ENCODE data around the gene CD4.
"Not testable (repeated sequence)": the region's sequence is repeated elsewhere in the genome, so short reads cannot be mapped to it uniquely, and the experiment has no call there.

Gene CD4

GRCh38 chr12:6788972-6789924, at the start of gene CD4:
CD4 (plus strand) TSS chr12:6789528; CDS start chr12:6800139, 10,611 bp downstream.
- DNase-seq, result no peak

DNA sequence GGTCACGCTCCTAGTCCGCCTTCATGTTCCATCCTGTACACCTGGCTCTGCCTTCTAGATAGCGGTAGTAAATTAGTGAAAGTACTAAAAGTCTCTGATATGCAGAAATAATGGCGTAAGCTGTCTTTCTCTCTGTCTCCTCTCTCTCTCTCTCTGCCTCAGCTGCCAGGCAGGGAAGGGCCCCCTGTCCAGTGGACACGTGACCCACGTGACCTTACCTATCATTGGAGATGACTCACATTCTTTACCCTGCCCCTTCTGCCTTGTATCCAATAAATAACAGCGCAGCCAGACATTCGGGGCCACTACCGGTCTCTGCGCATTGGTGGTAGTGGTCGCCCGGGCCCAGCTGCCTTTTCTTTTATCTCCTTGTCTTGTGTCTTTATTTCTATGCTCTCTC, 47.2 kb upstream of the CD4 start:
- not testable (repeated sequence) for DNase-seq

DNA sequence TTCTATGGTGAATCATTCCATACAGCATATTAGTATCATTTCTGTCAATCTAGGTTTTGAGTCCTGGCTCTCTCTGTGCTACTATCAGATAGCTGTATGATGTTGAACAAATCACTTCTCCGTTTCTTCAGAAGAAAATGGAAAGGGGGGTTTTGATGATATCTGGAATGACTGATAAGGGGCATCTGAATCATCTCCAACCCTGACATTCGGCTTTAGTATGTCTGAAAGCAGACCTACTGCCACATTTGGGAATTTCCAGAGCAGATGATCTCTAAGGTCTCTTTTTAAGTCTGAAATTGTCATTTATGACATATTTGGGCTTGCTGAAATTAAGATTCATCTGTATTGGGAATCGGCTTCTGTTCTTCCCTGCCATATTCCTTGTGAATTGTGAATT, 46.5 kb upstream of the CD4 start:
- no peak for DNase-seq

DNA sequence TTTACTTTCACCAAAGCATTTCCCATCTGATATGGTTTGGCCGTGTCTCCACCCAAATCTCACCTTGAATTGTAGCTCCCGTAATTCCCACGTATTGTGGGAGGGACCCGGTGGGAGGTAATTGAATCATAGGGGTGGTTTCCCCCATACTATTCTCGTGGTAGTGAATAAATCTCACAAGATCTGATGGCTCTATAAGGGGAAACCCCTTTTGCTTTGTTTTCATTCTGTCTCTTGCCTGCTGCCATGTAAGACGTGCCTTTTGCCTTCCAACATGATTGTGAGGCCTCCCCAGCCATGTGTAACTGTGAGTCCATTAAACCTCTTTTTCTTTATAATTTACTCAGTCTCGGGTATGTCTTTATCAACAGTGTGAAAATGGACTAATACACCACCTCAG, 46.0 kb upstream of the CD4 start:
- DNase-seq, result not testable (repeated sequence)

DNA sequence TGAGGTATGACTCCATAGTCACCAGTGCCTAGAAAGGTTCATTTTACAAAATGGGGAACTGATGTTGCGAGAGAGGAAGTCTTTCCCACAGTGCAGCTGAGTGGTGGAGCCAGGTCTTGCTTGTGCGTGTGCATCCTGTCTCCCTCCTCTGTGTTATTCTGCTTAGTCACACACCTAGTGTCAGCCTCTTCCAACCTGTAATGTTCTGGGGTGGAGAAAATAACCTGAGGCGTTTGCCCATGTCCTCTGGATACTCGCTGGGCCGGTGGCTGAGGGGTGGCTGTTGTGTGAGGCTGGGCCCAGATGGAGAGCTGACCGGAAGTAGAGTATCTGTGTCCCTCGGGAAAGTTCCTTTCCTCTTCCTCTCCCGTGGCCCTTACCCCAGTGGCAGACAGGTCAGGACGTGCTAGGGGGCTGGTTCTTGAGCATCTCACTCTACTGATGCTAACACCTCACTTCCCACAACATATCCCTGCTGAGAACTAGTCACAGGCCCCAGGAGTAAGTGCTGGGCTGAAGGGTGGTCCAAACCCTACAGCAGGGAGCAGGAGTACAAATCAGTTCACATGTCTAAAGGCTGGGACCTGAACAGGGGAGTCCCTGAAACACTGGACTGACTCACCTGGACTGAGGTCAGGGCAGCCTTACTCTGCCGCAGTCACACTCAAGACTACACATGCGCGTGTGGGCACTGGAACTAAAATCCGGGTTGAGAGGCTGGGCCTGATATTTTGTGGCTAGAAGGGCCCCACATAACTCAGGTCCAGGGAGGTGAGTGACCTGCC, 43.4 kb upstream of the CD4 start:
- DNase-seq, result no peak

DNA sequence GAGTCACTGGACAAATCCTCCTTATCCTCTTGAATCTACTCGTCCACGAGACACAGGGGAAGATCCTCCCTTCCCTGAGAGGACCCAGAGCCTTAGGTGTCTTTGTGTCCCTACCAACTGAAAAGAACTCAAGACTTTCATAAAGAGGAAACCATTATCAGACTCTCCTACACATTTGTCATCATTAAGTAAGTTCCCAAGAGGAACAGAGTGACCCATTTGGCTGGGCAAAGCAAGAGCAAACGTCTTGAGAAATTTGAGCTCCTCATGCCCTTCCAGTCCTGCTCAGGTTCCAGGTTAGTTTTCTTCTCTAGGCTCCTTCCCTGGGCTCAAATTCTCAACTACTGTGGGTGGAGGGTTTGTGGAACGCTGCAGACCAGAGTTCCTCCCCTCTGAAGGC, 42.1 kb upstream of the CD4 start:
- DNase-seq, result no peak

- DNase-seq, result no peak
Measured at GRCh38 chr12:6748761-6749160, 40.6 kb upstream of the CD4 start.

- no peak for DNase-seq
Measured at GRCh38 chr12:6750506-6750905, 38.8 kb upstream of the CD4 start.

GRCh38 chr12:6751767-6752166, 37.6 kb upstream of the CD4 start:
- no peak for DNase-seq

DNA sequence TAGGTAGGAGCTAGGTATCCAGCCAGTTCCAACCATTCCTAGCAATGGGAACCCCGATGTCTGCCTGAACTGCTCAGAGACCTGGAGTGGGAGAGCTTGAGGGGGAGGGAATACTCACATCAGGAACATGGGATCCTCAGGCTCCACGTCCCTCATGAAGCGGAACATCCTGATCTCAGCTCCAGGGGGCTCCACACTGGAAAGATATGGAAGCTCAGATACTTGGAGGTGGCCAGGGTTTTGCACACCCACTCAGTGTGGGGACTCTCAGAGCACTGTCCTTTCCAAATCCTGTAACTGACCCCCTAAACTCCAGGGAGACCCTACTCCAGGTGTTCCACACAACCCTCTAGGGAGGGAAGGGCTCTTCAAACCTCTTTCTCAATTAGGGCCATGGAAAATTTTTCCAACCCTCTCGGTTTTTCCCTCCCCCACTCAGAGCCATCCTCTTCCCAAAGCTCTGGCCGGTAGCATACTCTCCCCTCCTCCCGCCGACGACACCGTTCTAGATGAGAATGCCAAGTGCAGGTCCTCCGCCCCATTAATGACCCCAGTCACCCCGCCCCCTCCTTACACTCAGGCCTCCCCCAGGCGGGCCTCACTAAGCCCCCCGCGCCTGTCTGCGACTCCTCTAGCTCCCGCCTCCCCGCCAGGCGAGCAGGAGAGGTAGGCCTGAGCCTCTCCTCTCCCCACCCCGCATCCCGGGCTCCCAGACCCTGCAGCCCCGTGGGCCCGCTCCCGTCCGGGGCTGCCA, 37.0 kb upstream of the CD4 start:
- DNase-seq, result peak; percentile 51

GRCh38 chr12:6752921-6753771, 36.2 kb upstream of the CD4 start, which contains the start of gene MLF2:
MLF2 (minus strand) TSS chr12:6753141; CDS start chr12:6752334, 807 bp downstream.
- DNase-seq, result peak; percentile 90

DNA sequence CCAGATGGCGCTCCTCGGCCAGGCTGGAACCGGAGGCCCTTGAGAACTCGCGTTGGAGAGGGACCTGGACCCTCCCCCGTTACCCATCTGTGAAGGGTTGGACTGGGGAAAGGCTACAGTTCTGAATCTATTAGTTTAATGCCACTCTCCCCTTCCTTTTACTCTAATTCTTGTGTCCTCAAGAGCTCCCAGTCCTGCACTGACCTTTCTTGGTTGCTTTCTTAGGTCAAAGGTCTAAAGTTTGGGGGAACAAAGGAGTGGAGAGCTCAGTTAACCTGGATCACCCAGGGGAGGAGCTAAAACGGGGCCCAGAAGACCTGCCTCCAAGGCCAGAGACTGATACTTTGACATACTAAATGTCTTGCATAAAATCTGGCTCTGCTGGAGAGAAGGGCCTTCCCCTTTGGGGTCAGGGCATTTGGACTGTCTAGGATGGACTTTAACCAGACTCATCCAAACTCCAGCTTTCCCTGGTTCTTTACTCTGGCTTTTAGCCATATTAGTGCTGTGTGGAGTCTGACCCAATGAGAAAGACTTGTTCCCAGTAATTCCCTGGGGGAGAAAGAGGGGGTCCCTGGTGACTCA, 35.5 kb upstream of the CD4 start:
- DNase-seq, result no peak

GRCh38 chr12:6754411-6754810, 34.9 kb upstream of the CD4 start:
- DNase-seq, result no peak

DNA sequence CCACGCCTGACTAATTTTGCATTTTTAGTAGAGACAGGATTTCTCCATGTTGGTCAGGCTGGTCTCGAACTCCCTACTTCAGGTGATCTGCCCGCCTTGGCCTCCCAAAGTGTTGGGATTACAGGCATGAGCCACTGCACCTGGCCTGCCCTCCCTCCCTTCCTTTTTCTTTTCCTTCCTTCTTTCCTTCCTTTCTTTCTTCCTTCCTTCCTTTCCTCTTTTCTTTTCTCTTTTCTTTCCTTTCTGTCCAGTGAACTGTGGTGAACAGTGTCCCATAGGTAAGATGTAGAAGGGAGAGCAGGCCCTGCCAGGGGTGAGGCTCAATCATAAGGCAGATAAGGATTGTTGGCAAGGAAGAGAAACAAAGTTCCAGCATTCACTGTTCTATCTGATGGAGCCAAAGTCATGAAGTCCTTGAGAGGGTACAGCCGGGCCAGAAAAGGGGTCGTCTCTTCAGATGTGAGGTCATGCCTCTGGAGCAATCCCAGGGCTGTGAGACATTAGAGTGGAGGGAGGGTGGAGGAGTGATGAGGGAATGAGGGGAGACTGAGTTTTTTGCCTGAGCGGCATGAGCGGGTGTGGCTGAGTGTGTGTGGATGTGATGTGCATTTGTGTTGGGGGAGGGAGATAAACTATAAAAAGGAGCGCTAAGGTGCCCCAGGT, 32.2 kb upstream of the CD4 start:
- DNase-seq, result no peak

GRCh38 chr12:6758506-6759095, 30.7 kb upstream of the CD4 start:
- no peak for DNase-seq

DNA sequence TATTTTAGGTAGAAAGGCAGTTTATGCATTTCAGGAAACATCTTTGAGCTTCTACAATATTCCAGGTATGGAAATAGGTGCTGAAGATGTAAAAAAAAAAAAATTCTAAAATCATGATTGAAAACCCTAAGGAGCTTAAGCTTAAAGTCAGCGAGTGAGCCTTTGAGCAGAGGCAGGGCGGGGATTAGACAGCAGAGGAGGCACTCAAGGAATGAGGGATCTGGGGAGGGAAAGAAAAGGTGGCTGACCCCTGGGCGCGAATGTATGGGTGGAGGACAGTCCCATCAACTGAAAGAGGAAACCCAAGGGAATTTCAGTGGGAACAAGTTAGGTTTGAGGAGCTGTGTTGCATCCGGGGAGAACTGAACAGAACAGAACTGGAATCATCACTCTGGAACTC, 29.6 kb upstream of the CD4 start:
- no peak for DNase-seq

- no peak for DNase-seq
Measured at GRCh38 chr12:6763380-6763779, 25.9 kb upstream of the CD4 start.

GRCh38 chr12:6764011-6764828, 25.1 kb upstream of the CD4 start:
- DNase-seq, result peak; percentile 100

DNA sequence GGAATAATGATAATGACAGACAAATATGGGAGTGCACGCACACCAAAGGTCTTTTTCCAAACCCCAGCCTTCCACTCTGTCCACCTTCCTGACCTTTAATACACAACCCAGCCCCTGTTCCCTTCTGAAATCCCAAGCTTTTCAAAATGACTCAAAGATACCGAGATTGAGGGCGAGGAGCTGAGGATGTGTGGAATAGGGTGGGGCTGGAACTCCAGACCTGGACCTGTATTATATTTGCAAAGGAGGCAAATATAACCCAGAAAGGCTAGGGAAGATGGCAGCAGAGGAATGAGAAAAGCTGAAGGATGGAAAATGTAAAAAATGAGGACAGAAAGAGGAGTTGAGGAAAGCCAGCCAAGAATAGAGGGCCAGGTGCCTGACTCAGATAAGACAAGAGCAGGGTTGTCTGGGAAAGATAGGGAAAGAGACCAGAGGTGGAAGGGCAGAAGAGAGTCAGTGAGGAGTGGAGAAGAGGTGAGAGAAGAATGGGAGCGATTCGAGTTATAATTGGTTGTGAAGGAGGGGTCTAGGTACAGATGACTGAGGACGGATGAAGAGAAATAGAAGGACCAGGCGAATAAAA, 24.2 kb upstream of the CD4 start:
- peak; percentile 75 for DNase-seq
